ENCODE results near the gene GOLIM4.
"Not testable (repeated sequence)": the region's sequence is repeated elsewhere in the genome, so short reads cannot be mapped to it uniquely, and the experiment has no call there.

The GOLIM4 gene

DNA sequence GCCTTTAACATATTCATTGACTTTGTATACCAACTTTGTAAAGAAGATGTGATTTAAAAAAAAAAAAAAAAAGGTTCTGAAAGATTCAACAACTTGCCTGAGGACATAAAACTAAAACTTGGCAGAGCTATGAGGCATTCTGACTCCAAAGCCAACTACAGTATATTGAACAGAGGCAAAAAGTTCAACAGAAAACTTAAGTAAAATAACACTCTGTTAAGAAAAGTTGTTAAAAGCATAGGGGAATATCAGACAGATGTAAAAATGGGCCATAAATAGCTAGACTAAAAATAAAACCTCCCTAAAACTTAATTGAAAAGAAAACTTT, 23.4 kb downstream of the GOLIM4 start:
- no peak for DNase-seq (ENCODE audit: low read depth)

DNA sequence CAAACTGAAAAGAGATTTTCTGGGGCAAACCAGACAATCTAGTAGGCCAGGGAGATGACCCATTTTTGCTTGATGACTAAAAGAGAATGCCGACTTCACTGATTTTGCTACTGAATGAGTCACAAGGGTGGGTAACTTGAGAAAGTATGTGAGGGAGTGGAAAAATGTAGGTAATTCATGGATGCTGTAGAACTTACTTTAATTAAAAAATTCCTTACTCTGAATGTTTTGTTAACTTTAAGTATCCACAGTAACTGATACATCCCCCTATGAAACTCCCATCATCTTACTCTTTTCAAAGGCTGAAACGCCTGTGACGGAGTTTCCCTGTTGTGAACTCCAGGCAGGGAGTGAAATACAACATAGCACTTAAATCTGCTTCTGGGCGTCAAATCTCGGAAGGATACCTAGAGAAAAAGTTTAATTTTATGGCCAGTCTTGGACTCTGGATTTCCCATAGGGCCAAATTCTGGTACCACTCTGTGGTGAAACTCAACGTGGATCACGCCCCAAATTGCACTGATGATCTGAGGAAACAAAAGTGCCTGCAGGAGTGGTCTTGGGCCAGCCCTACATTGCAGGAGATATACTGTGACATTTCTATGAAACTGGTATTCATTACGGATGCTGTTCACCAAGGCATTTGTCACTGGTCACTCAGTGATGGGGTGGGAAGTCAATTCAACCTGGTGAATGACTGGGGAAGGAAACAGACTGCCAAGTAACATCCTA, 24.0 kb downstream of the GOLIM4 start:
- DNase-seq (ENCODE audit: low read depth) = peak; percentile 72

DNA sequence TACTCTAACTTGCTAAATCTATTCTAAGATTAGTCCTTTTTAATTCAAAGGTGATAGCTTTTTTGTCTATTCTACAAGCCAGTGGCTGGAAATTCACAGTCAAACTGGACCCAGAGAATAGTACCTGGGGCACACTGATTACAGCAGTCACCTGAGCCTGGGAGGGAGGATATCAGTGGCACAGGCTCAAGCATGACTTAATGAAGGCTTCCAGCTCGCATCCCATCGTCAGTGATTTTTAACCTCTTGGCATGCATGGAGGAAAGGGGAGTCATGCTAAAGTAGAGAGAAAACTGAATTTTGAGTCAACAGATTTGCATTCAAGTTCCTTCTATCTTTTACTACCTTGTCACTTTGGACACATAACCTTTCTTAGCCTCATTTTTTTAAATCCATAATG, 24.8 kb downstream of the GOLIM4 start:
- DNase-seq (ENCODE audit: low read depth) = no peak

DNA sequence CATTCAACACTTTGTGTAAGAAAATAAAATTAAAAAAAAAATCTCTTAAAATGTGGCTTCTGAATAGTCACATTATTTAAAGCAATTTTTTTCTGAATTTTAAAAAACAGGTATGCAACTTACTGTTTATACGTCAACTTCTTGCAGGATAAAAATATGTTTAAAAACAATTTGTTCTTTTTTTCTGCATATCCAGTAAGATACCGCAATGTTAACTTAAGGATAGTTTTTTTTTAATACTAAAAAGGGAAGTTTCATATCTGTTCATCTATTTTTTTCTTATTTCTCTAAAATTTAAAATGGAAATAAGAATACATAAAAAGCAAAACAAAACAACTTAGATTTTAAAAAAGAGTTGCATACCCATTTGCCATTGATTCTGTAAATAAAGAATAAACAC, 27.4 kb downstream of the GOLIM4 start:
- no peak for DNase-seq (ENCODE audit: low read depth)

DNA sequence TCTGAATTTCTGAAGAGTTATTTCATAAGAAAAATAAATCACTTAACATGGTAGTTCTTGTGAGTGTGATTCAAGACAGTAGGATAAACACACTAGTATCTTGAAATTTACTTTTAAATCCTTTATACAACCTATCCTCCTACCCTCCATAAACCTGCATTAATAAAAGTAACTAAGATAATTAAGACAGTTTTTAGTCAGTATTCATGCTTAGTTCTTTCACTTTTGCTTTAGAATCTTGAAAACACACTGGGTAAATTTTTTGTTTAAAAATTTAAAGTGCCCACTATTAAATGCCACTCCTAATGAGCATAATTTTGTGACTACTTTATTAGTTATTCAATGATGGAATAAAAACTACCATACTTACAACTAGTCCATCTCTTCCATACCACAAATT, 28.8 kb downstream of the GOLIM4 start:
- DNase-seq (ENCODE audit: low read depth) = no peak

DNA sequence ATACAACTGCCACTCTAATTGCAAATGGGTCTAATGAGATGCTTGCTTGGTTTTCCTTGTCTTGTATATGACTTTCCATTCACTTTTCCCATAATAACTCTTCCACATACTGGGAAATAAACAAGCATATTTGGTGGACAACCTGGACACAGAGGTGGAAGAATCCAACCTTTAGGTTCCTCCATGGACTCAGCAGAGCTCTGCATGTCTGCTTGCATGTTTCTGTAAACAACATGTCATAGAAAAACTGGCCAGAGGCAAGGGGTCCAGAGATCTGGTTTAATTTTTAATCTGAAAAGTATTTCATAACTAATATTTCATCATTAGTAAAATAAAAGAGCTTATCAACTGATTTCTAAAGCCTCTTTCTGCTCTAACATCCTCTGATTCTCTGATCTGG, 30.2 kb downstream of the GOLIM4 start:
- no peak for DNase-seq (ENCODE audit: low read depth)

DNA sequence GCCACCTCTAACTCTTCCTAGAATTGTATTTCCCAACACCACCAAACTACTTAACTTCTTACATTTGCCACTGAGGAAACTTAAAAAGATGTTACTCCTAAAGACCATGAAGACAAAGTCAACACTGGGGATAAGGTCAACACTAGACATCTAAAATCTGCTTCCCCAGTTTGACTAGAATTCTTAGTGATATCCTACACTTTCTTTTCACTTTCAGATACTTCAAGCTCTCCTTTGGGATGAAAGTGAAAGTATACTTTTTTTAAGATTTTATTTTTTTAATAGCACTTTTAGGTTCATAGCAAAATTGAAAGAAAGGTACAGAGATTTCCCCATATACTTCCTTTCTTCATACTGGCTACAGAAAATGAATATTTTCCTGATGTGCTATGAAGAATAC, 32.6 kb downstream of the GOLIM4 start:
- DNase-seq (ENCODE audit: low read depth) = no peak

DNA sequence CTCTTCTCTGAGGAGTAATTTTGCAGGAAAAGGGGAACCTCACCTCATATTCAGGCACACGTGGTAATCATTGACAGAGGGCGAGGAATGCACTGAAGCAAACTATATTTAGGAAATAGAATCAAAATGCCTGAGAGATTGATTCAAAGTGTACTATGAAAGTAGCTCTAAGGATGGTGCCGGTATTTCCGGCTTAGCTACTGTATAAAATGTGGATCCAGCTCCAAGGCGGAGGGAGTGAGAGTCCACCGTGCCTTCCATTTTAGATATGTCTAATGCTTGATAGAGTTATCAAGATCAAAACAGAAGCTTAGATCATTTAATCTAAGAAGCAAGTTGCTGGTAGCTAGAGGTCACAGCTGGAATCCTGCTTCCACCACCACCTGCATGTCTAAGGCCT, 33.0 kb downstream of the GOLIM4 start:
- DNase-seq (ENCODE audit: low read depth) = no peak

DNA sequence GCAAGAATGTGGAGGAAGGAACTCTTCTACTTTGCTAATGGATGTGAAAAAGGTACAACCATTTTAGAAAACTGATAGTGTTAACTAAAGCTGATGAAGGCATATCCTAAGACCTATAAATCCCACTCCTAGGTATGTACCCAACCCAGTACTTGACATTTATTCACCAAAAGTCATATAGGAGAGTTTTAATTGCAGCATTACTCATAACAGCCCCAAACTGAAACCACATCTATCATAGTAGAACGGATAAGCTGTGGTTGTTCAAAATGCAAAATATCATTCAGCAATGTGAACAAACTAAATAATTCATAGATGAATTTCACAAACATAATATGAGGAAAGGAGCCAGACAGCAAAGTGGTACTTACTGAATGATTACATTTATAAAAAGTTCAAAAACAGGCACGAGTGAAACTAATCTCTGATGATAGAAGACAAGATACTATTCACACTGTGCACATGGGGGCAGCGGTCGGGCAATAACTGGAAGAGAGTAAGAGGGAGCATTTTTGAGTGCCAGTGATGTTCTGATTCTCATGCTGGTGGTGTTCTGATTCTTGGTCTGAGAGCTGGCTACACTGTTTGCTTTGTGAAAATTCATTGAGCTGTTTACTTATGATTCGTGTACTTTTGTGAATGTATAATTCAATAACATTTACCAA, 34.3 kb downstream of the GOLIM4 start:
- DNase-seq (ENCODE audit: low read depth) = no peak

DNA sequence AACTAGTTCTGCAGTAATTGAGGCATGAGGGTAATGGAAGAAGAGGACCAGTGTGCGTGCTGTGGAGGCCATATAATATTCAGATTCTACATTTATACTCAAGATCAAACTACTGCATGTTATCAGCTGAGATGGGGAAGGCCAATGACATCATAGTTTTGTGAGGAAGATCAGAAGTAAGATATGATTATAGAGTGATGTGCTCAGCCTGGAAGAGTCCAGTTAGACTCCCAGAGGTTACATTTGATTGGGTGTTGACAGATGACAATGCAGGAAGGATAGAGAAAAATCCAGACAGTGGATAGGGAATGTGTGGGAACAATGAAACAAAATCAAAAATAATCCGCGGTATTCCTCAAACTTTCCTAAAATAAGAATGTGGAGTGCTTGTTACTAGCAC, 35.4 kb downstream of the GOLIM4 start:
- no peak for DNase-seq (ENCODE audit: low read depth)

DNA sequence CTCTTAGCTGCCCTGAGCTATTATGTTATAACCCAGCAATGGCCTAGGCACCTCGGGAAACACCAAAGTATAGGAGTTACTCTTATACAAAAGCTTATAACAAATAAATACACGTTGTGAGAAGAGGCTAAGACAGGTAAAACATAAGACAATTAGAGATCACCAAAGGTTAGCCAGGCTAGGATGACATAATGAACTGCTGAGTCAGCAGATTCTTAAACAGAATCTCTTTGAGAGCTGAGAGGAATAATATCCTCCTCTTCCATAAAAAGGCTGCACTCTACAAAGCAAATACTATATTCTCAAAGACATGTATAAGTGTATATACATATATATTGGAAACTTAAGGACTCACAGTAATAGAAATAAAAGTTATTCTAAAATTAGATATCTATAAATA, 37.2 kb downstream of the GOLIM4 start:
- DNase-seq (ENCODE audit: low read depth) = no peak

DNA sequence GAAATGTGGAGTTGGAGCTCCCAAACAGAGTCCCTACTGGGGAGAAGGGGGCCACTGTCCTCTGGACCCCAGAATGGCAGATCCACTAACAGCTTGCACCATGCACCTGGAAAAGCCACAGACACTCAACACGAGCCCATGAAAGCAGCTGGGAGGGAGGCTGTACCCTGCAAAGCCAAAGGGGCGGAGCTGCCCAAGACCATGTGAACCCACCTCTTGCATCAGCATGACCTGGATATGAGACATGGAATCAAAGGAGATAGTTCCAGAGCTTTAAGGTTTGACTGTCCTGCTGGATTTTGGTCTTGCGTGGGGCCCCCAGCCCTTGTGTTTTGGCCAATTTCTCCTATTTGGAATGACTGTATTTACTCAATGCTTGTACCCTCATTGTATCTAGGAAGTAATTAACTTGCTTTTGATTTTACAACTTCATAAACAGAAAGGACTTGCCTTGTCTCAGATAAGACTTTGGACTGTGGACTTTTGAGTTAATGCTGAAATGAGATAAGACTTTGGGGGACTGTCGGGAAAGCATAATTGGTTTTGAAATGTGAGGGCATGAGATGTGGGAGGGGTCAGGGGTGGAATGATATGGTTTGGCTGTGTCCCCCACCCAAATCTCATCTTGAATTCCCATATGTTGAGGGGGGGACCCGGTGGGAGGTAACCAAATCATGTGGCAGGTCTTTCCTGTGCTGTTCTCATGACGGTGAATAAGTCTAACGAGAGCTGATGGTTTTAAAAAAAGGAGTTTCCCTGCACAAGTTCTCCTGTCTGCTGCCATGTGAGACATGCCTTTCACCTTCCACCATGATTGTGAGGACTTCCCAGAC, 39.1 kb downstream of the GOLIM4 start:
- not testable (repeated sequence) for DNase-seq (ENCODE audit: low read depth)

DNA sequence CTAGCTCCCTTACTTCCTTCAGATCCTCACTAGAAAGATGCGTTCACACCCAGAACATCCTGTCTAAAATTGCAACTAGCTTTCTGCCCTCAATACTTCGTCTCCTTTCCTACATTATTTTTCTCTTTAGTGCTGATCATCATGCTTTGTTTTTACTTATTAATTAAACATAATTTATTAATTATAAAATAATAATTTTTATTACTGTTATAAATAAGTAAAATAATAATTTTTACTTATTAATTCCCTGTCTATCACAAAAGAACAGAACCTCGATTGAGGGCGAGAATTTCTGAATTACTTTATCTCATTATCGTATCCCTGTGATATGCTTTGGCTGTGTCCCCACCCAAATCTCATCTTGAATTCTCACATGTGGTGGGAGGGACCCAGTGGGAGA, 41.3 kb downstream of the GOLIM4 start:
- no peak for DNase-seq (ENCODE audit: low read depth)

DNA sequence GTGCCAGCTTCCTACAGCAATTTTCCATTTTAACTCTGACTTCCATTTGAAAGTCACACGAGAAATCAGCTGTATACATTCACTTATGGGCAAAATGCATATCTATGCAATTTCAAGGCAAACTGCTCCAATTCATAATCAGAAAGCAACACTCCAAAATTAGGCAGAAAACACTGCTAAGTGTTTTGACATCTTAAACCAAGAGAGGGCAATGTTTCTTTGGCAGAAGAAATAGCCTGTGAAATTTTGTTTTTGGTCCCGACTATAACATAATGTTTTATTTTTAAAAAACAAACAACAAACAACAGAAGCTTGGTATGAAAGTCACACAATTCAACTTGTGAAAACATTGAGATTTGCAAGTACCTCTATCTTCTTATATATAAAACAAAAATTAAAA, 42.6 kb downstream of the GOLIM4 start:
- DNase-seq (ENCODE audit: low read depth) = no peak

DNA sequence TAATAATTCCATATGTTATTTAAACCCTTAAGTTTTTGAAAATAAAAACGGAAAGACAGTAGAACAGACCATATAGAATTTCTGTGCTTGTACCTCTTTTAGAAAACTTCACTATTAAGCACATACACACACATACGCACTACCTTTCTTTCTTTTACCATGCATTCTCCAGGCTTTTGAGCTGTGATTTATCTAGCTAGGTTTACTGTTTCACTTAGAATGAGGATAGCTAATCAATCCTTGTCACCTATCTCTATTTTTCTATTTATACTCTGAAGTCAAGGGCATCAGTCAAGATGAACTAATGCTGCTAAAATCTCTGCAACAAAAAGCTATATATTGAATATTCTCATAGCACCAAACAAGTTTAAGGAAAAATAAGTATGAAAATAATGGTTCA, 43.2 kb downstream of the GOLIM4 start:
- no peak for DNase-seq (ENCODE audit: low read depth)

DNA sequence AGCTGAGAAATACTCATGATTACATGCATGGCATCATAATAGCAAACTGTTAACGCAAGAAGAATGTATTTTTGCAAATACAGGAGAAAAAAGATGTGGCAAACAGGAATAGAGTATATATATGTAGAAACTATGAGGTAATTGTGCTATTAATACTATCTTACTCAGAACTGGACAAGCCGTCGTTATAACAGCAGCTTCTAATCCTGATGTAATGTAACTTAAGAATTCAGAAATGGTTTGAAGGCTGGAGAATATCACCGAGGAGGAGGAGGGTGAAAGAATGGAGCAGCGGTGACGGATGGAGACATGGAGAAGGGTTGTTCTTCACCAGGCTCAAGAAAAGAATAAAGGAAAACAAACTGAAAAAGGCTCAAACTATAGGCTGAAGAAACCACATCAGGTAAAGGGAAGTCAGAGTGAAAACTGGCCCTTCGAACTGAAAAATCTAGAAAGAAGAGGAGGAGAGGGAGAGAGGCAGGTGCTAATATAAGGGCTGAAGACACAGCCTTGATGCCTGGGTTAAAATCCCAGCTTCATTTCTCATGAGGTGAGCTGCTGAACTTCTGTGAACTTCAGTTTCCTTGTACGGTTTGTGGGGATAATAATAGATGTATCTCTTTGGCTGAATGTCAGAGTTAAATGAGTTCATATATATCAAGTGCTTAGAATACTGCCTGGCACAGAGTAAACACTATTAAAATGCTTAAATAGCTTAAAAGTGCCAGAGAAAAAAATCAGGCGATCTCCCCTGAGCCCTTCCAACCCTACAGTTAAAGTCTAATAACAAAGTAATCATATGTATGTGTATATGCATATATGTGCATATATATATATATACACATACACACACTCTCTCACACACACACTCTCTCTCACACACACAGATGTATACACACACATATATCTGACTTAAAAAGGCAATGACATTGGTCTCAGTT, 43.9 kb downstream of the GOLIM4 start:
- DNase-seq (ENCODE audit: low read depth) = no peak

DNA sequence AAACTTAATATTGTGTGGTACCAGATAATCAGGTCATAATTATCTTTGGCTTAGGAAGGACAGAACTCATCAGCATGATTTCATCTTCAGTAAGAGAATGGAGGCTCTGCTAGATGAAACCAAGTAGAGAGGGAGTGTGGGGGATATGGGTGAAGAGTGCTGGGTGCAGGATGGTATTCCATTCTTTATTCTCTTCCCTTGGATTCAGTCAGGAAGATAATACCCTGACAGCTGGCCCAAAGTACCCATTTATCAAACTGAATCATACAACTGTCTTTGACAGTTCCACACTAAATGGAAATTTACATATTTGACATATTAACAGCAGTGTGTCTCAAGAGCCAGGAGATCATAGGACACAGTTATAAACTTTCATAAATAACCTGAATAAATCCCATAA, 44.7 kb downstream of the GOLIM4 start:
- DNase-seq (ENCODE audit: low read depth) = no peak

DNA sequence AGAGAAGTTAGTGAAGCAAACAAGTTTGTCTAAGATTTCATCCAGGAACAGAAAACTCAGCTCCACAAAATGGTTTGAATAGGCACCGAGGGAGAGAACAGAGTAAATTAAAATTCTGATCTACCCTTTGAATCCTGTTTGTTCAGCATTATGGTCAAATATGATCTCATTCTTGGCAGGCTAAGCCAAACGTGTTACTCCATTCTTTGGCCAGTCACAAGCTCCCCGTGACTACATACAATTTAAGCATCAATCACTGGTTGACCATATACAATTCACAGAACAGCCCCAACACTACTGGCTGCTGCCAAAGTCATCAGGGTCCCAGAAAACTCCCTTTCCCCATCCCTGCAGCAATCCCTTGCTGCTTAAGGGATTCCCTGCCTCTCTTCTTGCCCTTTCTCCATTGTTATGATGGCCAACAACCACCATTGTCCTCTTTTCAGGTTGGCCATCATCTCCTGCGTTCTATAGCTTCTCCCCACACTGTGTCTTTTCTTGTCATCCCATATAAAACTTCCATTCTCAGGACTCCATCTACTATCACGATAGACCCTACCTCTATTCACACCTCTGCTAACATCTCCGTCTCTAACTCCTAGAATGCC, 46.3 kb downstream of the GOLIM4 start:
- DNase-seq (ENCODE audit: low read depth) = peak; percentile 72

DNA sequence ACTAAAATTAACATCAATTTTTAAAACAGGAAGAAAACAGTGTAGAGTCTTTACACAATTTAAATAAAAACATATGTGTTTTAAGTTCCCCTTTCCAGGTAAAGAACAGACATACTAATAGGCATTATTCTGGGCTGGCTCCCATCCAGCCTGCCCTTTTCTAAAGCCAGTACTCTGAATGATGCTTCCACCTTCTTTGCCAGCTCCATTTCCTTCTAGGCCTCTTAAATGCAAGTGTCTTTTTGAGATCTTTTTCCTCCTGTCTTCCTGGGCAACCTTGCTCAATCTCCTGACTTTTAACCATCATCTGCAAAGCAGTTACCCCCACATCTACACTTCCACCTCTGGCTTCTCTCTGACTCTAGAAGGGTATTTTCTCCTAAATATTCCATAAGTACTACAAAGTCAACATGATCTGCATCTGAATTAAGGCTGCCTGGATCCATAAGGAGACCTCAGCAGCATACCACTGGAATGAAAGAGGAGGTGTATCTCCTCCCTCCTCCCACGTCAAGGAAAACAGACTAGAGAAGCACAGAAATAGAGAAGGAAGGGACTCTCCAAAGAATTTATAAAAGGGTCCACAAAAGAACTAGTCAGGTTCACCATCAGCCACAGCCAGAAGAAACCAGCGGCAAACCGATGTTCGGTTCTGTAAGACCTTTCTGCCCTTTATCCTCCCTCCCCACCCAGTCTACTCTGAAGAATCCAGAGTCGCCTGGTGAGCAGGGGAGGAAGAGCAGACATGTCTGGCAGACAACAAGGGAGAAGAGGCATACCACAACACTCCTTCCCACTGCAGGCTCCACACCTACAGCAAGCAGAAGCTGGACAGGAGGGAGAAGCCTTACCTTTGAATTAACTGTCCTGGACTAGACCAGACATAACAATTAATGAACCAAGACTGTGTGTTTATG, 47.1 kb downstream of the GOLIM4 start:
- DNase-seq (ENCODE audit: low read depth) = no peak

DNA sequence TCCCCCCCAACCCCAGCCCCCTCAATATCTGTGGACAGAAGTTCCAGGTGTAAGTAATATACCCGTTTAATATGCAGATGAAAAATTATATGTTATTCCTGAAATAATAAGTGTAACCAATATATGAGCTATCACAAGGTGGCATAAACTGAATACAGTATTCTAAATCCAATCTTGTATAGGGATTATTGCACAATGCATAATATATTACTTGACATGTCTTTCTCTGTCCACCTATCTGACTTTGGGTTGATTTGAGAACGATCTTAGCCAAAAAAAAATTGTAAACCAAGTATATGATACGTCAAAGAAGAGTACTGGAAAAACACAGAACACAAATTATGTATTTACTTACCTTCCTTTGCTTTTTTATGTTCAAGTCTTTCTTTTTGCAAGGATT, 47.8 kb downstream of the GOLIM4 start:
- no peak for DNase-seq (ENCODE audit: low read depth)
